HEK293 (cell line): Measurements from ENCODE around the gene ZNF878.

Source experiments
- ATF2 ChIP-seq: fragments of 450-650 bp; formaldehyde crosslinking; IDR thresholded peaks from 2 replicates; pipeline ENCODE4 v1.5.1; 2016; ENCODE audit warnings: missing biosample characterization, missing genetic modification characterization, low read depth
- CTCF ChIP-seq: fragments of 450-650 bp; formaldehyde crosslinking; IDR thresholded peaks from 2 replicates; pipeline ENCODE4 v1.5.1; 2016; ENCODE audit warnings: missing biosample characterization, missing genetic modification characterization
- FEZF1 ChIP-seq: fragments of 450-650 bp; formaldehyde crosslinking; IDR thresholded peaks from 2 replicates; pipeline ENCODE4 v1.5.1; 2016; ENCODE audit warnings: missing biosample characterization, missing genetic modification characterization
- INSM2 ChIP-seq: fragments of 450-650 bp; formaldehyde crosslinking; IDR thresholded peaks from 2 replicates; pipeline ENCODE4 v1.5.1; 2016; ENCODE audit warnings: missing biosample characterization, missing genetic modification characterization
- MEIS1 ChIP-seq: sonication (generic); formaldehyde crosslinking; IDR thresholded peaks from 2 replicates; pipeline ENCODE4 v1.8.1; 2022; ENCODE audit warnings: missing genetic modification reagents, mild to moderate bottlenecking, borderline replicate concordance
- MZF1 ChIP-seq: fragments of 450-650 bp; formaldehyde crosslinking; IDR thresholded peaks from 2 replicates; pipeline ENCODE4 v1.5.1; 2017; ENCODE audit warnings: missing biosample characterization, missing genetic modification characterization, borderline replicate concordance
- SETDB1 ChIP-seq: IDR thresholded peaks from one replicate; pipeline ENCODE4 v1.6.1; 2017; ENCODE audit warnings: mild to moderate bottlenecking, low read length, moderate library complexity, mixed read lengths; ENCODE audit not compliant: insufficient read length
- WT1 ChIP-seq: fragments of 450-650 bp; formaldehyde crosslinking; IDR thresholded peaks from 2 replicates; pipeline ENCODE4 v1.5.1; 2016; ENCODE audit warnings: missing biosample characterization, missing genetic modification characterization
- ZBTB21 ChIP-seq: fragments of 450-650 bp; formaldehyde crosslinking; IDR thresholded peaks from 2 replicates; pipeline ENCODE4 v1.5.1; 2017; ENCODE audit warnings: missing biosample characterization, missing genetic modification characterization
- ZFHX2 ChIP-seq: fragments of 450-650 bp; formaldehyde crosslinking; conservative IDR thresholded peaks from 2 replicates; pipeline ENCODE4 v1.5.1; 2016; ENCODE audit warnings: missing biosample characterization, missing genetic modification characterization
- ZFP69B ChIP-seq: fragments of 450-650 bp; formaldehyde crosslinking; IDR thresholded peaks from 2 replicates; pipeline ENCODE4 v1.5.1; 2016; ENCODE audit warnings: missing biosample characterization, missing genetic modification characterization
- ZIC2 ChIP-seq: fragments of 450-650 bp; formaldehyde crosslinking; IDR thresholded peaks from 2 replicates; pipeline ENCODE4 v1.5.1; 2016; ENCODE audit warnings: missing biosample characterization, missing genetic modification characterization
- ZNF138 ChIP-seq: fragments of 450-650 bp; formaldehyde crosslinking; IDR thresholded peaks from 2 replicates; pipeline ENCODE4 v1.5.1; 2016; ENCODE audit warnings: missing biosample characterization, missing genetic modification characterization, borderline replicate concordance
- ZNF175 ChIP-seq: fragments of 450-650 bp; formaldehyde crosslinking; IDR thresholded peaks from 2 replicates; pipeline ENCODE4 v1.5.1; 2016; ENCODE audit warnings: missing biosample characterization, missing genetic modification characterization
- ZNF19 ChIP-seq: fragments of 450-650 bp; formaldehyde crosslinking; IDR thresholded peaks from 2 replicates; pipeline ENCODE4; 2016; ENCODE audit warnings: missing biosample characterization, missing genetic modification characterization, low read depth
- ZNF248 ChIP-seq: fragments of 450-650 bp; formaldehyde crosslinking; IDR thresholded peaks from 2 replicates; pipeline ENCODE4 v1.5.1; 2017; ENCODE audit warnings: missing biosample characterization, missing genetic modification characterization
- ZNF26 ChIP-seq: fragments of 450-650 bp; formaldehyde crosslinking; IDR thresholded peaks from 2 replicates; pipeline ENCODE4 v1.5.1; 2016; ENCODE audit warnings: missing biosample characterization, missing genetic modification characterization
- ZNF302 ChIP-seq: fragments of 450-650 bp; formaldehyde crosslinking; IDR thresholded peaks from 2 replicates; pipeline ENCODE4 v1.5.1; 2016; ENCODE audit warnings: missing biosample characterization, missing genetic modification characterization, low read depth
- ZNF398 ChIP-seq: fragments of 450-650 bp; formaldehyde crosslinking; IDR thresholded peaks from 2 replicates; pipeline ENCODE4 v1.5.1; 2017; ENCODE audit warnings: missing biosample characterization, missing genetic modification characterization
- ZNF416 ChIP-seq: fragments of 450-650 bp; formaldehyde crosslinking; IDR thresholded peaks from 2 replicates; pipeline ENCODE4 v1.5.1; 2016; ENCODE audit warnings: missing biosample characterization, missing genetic modification characterization
- ZNF514 ChIP-seq: fragments of 450-650 bp; formaldehyde crosslinking; IDR thresholded peaks from 2 replicates; pipeline ENCODE4 v1.5.1; 2016; ENCODE audit warnings: missing biosample characterization, missing genetic modification characterization
- ZNF530 ChIP-seq: fragments of 450-650 bp; formaldehyde crosslinking; IDR thresholded peaks from 2 replicates; pipeline ENCODE4 v1.5.1; 2016; ENCODE audit warnings: low read depth, missing biosample characterization, missing genetic modification characterization
- ZNF548 ChIP-seq: fragments of 450-650 bp; formaldehyde crosslinking; IDR thresholded peaks from 2 replicates; pipeline ENCODE4 v1.5.1; 2016; ENCODE audit warnings: missing biosample characterization, missing genetic modification characterization
- ZNF645 ChIP-seq: fragments of 450-650 bp; formaldehyde crosslinking; IDR thresholded peaks from 2 replicates; pipeline ENCODE4; 2016; ENCODE audit warnings: missing biosample characterization, missing genetic modification characterization
- ZNF704 ChIP-seq: fragments of 450-650 bp; formaldehyde crosslinking; IDR thresholded peaks from 2 replicates; pipeline ENCODE4 v1.5.1; 2016; ENCODE audit warnings: missing biosample characterization, missing genetic modification characterization
- ZNF837 ChIP-seq: fragments of 450-650 bp; formaldehyde crosslinking; IDR thresholded peaks from 2 replicates; pipeline ENCODE4 v1.5.1; 2016; ENCODE audit warnings: missing biosample characterization, missing genetic modification characterization
- ZSCAN5A ChIP-seq: fragments of 450-650 bp; formaldehyde crosslinking; IDR thresholded peaks from 2 replicates; pipeline ENCODE4 v1.5.1; 2016; ENCODE audit warnings: missing biosample characterization, missing genetic modification characterization

ZNF878 gene

GRCh38 chr19:12035220-12036172, 17.3 kb downstream of the ZNF878 start, which contains the start of gene ZNF433 (continued):
- TF ChIP-seq INSM2 (tag by site-specific recombination) (peak; percentile 45; the same call in 1 of the 2 replicates), ZNF548 (no peak), MEIS1 (no peak), ZFHX2 (tag by site-specific recombination) (0 out of 2 replicates have a peak, but pooled peaks have one; percentile 29), MZF1 (no peak), ZNF645 (tag by site-specific recombination) (no peak), ZBTB21 (tag by site-specific recombination) (no peak), ZNF138 (no peak), ZNF398 (tag by site-specific recombination) (no peak), ZNF19 (no peak), FEZF1 (tag by site-specific recombination) (no peak), ZIC2 (tag by site-specific recombination) (no peak; the same call in 1 of the 2 replicates), ATF2 (no peak), ZNF416 (no peak), ZFP69B (tag by site-specific recombination) (peak; percentile 89), ZNF837 (tag by site-specific recombination) (no peak), ZNF26 (tag by site-specific recombination) (no peak), ZNF302 (tag by site-specific recombination) (no peak), ZNF175 (no peak), CTCF (tag by site-specific recombination) (no peak), ZSCAN5A (tag by site-specific recombination) (no peak), ZNF704 (tag by site-specific recombination) (no peak), WT1 (tag by site-specific recombination) (no peak), SETDB1 (no peak), ZNF248 (tag by site-specific recombination) (no peak), ZNF530 (tag by site-specific recombination) (no peak), ZNF514 (tag by site-specific recombination) (no peak)
